HG02678 (cell line): Measurements from ENCODE around the gene PAOX.
"Not testable (repeated sequence)": the region's sequence is repeated elsewhere in the genome, so short reads cannot be mapped to it uniquely, and the experiment has no call there.

Source experiments
- ATAC-seq: cut with Tn5 transposase; IDR thresholded peaks from one replicate; pipeline ENCODE4 v1.9.1; 2021; ENCODE audit warnings: mild to moderate bottlenecking, moderate library complexity; ENCODE audit not compliant: unreplicated experiment

The PAOX gene

DNA sequence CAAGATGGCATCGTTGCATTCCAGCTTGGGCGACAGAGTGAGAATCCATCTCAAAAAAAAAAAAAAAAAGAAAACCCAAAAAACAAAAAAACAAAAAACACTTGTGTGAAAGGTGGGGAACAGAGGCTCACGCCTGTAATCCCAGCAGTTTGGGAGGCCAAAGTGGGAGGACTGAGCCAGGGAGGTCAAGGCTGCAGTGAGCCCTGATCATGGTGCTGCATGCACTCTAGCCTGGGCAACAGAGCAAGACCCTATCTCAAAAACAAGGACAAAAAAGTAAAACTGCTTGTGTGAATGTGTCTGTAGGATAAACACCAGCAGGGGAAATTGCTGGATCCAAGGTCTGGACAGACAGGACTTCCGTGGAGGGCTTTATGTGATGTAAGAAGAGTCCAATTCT is 4.5 kb downstream of the PAOX start:
- ATAC-seq = no peak

DNA sequence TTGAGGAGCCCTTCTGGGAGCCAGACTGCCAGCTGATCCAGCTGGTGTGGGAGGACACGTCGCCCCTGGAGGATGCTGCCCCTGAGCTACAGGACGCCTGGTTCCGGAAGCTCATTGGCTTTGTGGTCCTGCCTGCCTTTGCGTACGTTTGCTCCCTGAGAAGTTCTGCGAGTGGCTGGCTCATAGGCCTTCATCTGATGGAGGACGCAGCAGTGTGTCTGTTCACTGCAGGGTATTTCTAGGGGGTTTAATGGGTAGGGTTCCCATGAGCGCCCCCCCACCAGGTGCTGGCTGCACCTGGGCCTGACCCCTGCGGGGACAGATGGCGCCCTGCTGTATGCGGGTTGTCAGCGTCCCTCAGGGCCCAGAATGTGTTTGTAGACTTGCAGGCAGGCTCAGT is 5.0 kb downstream of the PAOX start:
- no peak for ATAC-seq

DNA sequence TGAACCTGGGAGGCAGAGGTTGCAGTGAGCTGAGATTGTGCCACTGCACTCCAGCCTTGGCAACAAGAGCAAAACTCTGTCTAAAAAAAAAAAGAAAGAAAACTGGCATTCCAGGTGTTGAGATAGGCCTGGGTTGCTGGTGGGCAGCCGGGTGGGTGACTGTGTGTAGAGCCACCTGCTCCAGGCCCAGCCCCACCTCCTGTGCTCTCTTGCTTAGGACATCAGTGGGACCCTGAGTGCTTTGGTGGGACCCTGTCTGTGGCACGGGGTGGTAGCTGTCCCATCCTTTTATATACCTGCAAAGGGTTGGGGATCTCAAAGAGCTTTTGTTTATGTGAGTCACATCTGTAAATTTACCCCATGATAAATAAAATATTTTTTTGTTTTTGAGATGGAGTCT is 6.2 kb downstream of the PAOX start:
- no peak for ATAC-seq

DNA sequence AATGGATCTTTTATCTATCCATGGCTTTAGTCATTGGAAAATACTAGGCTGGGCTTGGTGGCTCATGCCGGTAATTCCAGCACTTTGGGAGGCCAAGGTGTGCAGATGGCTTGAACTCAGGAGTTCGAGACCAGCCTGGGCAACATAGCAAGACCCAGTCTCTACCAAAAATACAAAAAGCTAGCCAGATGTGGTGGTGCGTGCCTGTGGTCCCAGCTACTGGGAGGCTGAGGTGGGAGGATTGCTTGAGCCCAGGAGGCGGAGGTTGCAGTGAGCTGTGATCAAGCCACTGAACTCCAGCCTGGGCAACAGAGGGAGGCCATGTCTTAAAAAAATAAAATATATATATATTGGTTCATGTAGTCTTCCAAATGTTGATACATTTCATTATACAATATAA is 7.9 kb downstream of the PAOX start:
- ATAC-seq = not testable (repeated sequence)

DNA sequence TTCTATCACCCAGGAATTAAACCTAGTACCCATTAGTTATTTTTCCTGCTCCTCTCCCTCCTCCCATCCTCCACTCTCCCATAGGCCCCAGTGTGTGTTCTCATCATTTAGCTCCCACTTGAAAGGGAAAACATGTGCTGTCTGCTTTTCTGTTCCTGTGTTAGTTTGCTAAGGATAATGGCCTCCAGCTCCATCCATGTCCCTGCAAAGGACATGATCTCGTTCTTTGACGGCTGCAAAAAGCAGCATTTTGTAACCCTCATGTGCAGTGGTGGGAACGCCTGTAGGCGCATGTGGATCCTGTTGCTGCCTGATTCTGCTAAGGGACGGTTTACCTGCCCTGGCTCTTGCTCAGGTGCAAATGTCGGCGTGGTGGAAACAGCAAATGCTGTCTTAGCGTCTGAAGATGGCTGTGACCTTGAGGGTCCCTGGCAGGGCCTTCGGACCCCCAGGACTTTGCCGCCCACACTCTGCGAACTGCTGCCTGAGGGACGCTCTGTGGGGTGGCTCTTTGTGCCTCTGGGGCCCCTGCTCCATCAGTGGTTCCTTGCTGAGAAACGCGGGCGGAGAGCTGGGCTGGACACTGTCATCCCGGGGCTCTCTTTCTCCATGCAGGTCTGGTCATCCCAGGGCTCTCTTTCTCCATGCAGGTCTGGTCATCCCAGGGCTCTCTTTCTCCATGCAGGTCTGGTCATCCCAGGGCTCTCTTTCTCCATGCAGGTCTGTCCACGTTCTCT is 9.3 kb downstream of the PAOX start:
- ATAC-seq = no peak

DNA sequence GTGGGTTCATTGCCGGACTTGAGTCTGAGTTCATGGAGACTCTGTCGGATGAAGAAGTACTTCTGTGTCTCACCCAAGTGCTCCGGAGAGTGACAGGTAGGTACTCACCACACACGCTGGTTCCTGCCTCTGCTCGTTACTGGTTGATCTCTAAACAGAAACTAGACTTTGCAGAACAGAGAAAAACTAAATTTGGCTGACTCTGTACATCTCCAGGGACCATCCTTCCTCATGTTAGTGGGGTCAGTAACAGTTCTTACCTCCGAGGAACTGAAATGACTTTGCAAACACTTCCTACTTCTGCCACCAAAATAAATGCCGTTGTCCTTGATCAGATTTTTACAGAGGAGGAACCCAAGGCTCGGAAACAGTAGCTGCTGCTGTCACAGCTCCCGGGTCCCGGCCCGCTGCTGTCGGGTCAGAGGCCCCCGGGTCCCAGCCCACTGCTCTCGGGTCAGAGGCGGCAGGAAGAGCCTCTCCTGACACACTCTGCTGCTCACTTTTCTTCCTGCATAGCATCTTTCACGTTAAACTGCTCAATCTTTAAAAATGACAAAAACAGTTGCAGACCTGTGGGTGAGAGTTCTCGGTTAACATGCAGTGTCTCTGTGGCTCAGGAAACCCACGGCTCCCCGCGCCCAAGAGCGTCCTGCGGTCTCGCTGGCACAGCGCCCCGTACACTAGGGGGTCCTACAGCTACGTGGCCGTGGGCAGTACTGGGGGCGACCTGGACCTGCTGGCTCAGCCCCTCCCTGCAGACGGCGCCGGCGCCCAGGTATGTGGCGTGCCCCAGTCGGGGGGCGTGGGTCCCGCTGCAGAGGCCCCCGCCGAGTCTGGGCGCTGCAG is 10.1 kb downstream of the PAOX start:
- peak; percentile 81 for ATAC-seq

DNA sequence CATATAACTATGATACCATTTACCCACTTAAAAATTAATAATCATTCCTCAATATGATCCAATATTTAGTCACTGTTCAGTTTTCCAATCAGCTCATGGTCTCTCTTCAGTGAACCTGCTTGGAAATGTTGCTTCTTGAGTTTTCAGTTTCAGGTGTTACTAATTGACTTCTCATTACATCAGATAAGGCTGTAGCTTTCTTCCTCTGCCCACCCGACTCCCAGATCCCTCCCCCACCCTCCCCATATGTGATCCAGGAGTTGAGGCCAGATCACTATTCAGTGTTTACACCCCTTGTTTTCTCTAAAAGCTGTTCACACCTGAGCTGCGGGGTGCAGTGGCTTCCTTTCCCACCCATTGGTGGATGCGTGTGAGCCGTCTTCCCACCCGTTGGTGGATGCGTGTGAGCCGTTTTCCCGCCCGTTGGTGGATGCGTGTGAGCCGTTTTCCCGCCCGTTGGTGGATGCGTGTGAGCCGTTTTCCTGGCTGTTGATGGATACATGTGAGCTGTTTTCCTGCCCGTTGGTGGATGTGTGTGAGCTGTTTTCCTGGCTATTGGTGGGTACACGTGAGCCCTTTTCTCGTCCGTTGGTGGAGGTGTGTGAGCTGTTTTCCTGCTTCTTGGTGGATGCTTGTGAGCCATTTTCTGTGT is 11.7 kb downstream of the PAOX start:
- no peak for ATAC-seq

DNA sequence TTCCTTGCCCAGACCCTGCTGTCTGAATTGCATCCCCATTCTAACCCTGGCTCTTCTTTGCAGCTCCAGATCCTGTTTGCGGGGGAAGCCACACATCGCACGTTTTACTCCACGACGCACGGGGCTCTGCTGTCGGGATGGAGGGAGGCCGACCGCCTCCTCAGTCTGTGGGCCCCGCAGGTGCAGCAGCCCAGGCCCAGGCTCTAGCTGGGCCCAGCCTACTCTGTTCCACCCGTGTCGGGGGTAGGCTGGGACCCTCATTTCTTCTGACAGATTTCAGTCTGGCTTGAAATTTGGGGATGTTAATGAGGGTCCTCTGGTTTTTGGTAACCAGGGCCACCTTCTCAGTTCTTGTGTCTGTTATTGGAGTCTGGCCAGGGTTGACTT is 12.2 kb downstream of the PAOX start:
- ATAC-seq = no peak

DNA sequence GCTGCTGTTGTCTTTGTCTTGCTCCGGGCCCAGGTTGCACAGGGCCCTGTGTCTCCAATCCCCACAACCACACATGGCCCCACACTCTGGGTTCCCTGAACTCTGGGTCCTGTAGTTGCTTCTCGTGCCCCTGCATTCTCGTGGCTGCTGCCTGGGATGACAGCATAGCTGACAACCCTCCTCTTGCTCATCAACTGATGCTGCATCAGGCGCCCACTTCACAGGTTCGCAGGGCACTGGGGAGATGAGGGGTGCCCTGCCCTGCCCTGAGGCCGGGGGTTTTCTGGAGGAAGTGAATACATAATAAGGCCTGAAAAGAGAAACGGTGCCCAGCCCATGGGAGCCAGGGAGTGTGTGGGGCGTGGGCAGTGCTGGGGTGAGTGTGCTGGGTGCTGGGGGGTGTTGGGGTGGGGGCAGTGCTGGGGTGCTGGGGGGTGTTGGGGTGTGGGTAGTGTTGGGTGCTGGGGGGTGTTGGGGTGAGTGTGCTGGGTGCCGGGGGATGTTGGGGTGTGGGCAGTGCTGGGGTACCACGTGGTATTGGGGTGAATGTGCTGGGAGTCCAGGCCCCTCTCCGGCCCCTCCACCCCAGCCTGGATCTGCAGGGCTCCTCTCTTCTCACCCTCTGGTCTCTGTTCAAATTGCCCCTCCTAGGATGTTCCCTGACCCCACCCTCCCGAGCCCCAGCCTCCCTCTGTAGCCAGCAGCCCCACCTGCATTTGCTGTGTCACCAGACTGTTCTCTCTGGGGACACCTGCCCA is 12.9 kb downstream of the PAOX start:
- ATAC-seq = no peak

DNA sequence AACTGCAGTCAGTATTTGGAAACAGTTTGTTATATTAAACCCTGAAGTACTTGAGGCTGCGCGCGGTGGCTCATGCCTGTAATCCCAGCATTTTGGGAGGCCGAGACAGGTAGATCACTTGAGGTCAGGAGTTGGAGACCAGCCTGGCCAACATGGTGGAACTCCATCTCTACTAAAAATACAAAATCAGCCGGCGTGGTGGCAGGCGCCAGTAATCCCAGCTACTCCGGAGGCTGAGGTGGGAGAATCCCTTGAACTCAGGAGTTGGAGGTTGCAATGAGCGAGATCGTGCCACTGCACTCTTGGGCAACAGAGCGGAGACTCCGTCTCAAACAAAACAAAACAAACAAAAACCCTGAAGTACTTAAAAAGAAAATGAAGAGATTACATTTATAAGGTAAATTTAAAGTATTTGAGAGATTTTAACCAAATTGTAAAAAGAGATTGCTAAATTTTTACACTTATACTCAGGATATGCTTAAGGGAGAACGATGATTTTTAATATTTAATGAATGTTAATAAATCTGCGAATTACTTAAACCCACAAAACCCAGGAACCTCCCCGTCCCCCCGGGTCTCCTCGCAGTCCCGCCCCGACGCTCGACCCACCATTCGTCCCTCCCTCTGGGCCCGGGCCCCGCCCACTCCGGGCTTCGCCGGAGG is 14.5 kb downstream of the PAOX start:
- ATAC-seq = no peak

DNA sequence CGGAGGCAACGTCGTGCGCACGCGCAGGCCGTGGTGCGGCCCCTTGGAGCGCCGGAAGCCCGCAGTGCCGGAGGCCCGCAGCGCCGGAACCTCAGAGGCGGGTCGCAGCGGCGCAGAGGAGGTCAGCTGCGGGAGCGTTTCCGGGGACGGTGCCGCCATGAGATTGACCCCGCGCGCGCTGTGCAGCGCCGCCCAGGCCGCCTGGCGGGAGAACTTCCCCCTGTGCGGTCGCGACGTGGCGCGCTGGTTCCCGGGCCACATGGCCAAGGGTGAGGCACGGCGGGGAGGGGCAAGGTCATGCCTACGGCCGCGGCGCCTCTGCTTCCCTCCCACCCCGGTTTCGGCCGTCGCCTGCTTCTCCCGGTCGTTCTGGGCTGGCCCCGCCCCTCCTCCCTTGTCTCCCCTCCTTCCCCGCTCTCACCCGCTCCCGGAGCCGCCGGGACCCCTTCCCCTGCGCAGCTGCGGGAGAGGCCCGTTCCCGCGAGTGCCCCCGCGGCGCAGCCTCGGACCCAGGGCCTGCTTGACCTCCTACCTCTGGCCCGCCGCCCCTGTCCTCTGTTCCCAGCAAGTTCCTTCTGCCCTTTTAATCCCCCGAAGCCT is 15.1 kb downstream of the PAOX start, which contains the start of gene MTG1:
Gene MTG1, plus strand, starts transcription at position 94 of the 600 bp plus-strand sequence. Its CDS starts 64 bp downstream, at position 158.
- peak; percentile 73 for ATAC-seq

DNA sequence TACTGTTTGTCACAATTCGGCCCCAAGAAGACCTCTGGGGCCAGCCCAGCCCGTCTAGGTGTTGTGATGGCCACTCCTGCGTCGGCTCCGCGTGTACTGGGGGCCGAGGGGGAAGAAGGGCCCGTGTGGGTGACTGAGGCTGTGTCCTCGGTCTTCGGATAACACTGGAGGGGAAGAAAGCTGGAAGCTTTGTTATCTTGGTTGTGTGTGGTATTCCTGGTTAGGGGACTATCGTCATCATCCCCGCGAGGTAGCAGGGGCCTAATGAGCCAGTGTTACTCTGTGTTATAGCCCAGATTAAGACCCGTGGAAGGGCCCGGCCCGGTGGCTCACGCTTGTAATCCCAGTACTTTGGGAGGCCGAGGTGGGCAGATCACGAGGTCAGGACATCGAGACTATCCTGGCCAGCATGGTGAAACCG is 15.7 kb downstream of the PAOX start:
- no peak for ATAC-seq

DNA sequence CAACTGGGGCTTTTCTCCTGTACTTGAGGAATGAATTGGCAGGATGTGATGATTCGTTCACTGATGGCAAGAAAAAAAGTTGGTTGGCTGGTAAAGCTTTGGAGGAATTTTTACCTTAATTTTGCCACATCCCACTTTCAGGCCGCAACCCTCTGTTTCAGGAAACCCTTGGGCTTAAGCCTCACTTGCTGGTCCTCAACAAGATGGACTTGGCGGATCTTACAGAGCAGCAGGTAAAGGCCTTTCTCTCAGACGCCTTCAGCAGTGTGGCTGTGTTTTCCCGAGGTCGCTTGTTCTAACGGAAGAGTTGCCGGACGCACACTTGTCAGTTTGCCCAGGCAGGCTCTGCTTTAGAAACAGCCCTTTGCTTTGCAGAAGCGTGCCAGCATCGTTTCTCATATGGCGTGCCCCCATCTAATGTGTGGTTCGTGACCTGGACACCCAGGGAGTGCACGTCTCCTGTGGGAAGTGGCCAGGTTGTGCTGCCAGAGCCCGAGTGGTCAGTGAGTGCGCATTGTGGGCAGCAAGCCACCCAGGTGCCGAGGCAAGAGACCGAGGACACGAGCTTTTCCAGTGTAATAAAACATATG is 17.1 kb downstream of the PAOX start:
- ATAC-seq = no peak

DNA sequence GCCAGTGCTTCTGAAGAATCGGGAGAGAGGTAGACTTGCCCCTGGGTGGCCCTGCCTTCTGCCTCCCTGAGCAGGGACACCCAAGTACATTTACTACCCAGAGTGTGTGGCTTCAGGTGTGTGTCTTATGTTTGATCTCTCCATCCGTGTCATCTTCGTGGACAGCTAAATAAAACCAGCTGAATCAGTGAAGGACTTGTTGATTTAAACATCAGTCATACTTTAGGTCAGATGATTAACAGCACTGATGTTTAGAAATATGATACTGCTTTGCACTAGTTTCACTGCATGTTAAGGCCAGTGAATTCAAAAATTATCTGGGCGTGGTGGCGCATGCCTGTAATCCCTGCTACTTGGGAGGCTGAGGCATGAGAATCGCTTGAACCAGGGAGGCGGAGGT is 18.9 kb downstream of the PAOX start:
- ATAC-seq = no peak

DNA sequence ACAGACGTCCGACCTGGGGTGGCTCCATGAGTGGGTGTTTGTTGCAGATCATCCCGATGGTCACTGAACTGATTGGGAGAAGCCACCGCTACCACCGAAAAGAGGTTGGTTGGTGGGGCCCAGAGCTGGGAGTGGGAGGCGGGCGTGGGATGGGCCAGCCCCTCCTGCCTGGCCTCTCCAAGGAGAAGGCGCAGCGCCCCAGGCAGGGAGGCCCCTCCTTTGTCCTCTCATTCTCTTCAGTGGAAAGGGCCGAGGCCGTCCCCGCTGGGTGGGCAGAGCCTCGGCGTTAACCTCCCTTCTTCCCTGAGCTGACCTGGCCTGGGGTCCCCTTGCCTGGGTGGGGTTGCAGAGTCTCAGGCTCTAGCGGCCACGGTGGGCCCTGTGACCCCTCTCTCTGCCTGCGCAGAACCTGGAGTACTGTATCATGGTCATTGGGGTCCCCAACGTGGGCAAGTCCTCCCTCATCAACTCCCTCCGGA is 20.1 kb downstream of the PAOX start:
- ATAC-seq = no peak

DNA sequence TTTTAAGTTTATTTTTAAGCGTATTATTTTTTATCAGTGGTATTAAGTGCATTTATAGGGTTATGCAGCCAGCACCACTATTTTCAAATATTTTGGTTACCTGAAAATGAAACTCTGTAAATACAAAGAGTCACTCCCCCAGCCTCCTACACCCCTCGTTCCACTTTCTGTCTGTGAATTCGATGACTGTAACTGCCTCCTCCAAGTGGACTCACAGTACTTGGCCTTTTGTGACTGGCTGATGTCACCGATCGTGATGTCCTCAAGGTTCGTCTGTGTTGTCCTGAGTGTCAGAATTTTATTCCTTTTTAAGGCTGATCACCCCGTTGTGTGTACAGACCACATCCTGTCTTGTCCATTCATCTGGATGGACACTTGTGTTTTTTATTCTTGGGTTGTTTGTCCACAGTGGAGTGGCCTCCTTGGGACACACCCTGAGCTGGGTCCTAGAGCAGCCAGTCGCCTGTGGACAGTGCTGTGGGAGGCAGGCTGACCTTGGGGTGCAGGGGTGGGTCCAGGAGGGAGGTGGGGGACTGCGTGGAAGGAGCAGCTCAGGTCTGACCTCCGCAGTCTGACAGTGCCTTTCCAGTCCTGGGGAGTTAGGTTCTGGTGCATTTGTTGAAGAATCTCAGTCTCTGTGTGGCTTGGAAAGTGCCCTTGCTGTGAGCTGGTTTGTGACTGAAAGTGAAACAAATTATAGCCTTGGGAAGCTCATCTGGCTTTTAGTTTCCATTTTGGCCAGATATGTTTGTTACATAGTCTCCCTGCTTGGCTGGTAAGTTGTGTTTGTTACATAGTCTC is 21.8 kb downstream of the PAOX start:
- peak; percentile 73 for ATAC-seq

DNA sequence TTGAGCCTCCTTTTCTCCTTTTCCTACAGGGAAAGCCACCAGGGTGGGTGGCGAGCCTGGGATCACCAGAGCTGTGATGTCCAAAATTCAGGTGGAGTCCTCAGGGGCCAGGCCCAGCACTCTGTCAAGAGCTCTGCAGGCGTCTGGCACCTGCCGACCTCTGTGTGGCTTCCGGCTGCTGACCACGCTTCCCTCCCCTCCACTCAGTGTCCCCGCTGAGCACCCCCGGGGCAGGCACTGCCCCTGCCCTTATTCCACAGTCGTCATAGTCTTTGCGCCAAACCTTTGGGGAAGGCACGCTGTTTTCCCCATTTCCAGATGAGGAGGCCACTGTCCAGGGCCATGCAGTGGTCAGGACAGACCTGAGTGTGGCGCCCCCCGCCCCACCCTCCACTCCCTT is 22.4 kb downstream of the PAOX start:
- ATAC-seq = no peak

DNA sequence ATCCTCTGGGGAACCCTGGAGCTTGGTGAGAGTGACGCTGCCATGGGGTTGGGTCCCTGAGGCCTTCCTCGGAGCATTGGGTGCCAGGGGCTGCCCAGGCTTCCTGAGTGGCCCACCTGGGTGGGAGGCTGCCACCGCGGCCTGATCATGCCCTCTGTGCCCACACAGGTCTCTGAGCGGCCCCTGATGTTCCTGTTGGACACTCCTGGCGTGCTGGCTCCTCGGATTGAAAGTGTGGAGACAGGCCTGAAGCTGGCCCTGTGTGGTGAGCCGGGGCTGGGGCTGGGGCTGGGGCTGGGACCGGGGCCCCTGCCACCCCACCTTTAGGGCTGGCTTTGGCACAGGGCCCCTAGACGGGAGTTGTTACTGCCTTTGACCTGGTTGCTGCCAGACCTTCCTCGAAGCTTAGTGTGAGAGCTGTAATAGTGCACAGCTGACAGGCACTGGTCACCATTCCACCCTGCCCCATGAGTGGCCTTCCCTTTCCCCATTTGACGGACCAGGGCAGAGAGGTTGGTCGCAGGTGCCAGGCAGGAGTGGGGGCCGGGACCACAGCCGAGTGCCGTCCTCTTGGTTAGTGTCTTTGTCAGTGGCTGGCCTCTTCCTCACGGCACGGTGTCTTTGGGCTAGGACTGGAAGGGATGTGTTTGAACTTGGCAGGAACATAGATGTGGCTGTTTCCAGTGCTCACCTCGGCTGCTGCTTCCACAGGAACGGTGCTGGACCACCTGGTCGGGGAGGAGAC is 23.1 kb downstream of the PAOX start:
- no peak for ATAC-seq
